ENCODE results near the gene GM2A. TPM values are rescaled to one million over a fixed set of nuclear protein-coding genes. Genes with fewer than 3 reads are reported as not detected.

GM2A gene
- polyA plus RNA-seq, 1 of the 3 experiments (the other 2 are of a cell fraction) = 8.0 TPM

DNA sequence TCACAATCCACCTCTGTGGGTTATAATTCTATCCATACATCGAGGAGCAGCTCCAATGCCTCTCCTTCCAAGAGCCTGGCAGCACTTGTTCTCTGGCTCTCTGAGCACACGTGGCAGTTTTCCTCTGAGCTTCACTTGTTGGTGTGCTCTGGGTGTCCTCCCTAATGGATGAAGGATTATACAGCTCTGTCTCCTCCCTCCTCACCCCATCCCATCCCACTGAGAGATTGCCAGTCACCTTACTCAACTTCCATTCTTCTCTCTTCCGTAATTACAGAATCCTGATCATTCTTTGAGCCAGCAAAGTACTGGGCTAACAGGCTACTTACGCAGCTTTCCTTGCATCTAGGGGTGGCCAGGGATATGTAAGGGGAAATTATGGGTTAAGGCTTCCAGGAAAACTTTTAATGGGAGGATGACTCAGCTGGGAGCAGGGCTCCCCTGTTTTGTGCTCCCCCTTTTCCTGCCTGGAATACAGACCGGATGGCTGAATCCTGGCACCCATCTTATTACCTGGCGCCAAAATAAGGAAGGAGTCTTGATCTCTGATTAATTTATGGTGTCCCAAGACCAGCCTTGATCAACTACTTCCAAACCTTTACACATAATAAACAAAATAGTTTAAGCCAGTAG lies 22.8 kb upstream of the GM2A start:
- H3K4me3 ChIP-seq (ENCODE audit: low read depth in 2 of 2, low read length in 1 of 2) = no peak overlapping the region
- H3K36me3 ChIP-seq (replicated peaks in 1 of 2; ENCODE audit: control insufficient read depth in 1 of 2, insufficient read depth in 2 of 2, low read length in 1 of 2) = no peaks in the 10 kb centered on the region
- H3K79me2 ChIP-seq (ENCODE audit: insufficient read depth) = no peaks in the 10 kb centered on the region
- H3K4me2 ChIP-seq = no peak overlapping the region
- H3K9me3 ChIP-seq = no peaks in the 10 kb centered on the region
- no peak for DNase-seq
- no peak overlapping the region for H2AFZ ChIP-seq (ENCODE audit: low read depth)
- H3K9me2 ChIP-seq = no peaks in the 10 kb centered on the region
- H3K27me3 ChIP-seq (ENCODE audit: insufficient read depth) = no peaks in the 10 kb centered on the region; the same call in 1 of the 2 replicates
- ChIA-PET POLR2A (no interaction called here), CTCF (interaction anchor here (0.9 to 2.7 kb wide), 5 partner anchors 8 to 65 kb away, joined by 4 to 21 read pairs (median 8); no protein-coding TSS in a partner anchor)
- H3K9ac ChIP-seq = no peak overlapping the region
- no peak for TF ChIP-seq CHD2 (IDR thresholded peaks at IDR 0.05; ENCODE audit: low read length, partially characterized antibody)
- TF ChIP-seq YY1 (IDR thresholded peaks at IDR 0.05; ENCODE audit: low read depth) = no peak
- no peak for TF ChIP-seq MAX (IDR thresholded peaks at IDR 0.05; ENCODE audit: low read depth)
- TF ChIP-seq RXRA (IDR thresholded peaks at IDR 0.05; ENCODE audit: borderline replicate concordance, low read depth) = no peak
- TF ChIP-seq NRF1 (IDR thresholded peaks at IDR 0.05; ENCODE audit: low read depth, low read length) = no peak
- no peak for TF ChIP-seq POLR2AphosphoS5 (IDR thresholded peaks at IDR 0.05; ENCODE audit: low read depth, low read length)
- no peak for TF ChIP-seq EP300 (IDR thresholded peaks at IDR 0.05; ENCODE audit: borderline replicate concordance in 1 of 2, low read depth in 1 of 2, low read length in 1 of 2)
- TF ChIP-seq, protein P1, sequence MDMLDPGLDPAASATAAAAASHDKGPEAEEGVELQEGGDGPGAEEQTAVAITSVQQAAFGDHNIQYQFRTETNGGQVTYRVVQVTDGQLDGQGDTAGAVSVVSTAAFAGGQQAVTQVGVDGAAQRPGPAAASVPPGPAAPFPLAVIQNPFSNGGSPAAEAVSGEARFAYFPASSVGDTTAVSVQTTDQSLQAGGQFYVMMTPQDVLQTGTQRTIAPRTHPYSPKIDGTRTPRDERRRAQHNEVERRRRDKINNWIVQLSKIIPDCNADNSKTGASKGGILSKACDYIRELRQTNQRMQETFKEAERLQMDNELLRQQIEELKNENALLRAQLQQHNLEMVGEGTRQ (IDR thresholded peaks at IDR 0.05; ENCODE audit: borderline replicate concordance, low read depth, low read length) = no peak
- TF ChIP-seq ELF1 (IDR thresholded peaks at IDR 0.05) = no peak
- TF ChIP-seq RAD21 (IDR thresholded peaks at IDR 0.05; ENCODE audit: low read length) = no peak
- no peak for TF ChIP-seq MXI1 (IDR thresholded peaks at IDR 0.05; ENCODE audit: low read depth, low read length)
- TF ChIP-seq, protein P2, sequence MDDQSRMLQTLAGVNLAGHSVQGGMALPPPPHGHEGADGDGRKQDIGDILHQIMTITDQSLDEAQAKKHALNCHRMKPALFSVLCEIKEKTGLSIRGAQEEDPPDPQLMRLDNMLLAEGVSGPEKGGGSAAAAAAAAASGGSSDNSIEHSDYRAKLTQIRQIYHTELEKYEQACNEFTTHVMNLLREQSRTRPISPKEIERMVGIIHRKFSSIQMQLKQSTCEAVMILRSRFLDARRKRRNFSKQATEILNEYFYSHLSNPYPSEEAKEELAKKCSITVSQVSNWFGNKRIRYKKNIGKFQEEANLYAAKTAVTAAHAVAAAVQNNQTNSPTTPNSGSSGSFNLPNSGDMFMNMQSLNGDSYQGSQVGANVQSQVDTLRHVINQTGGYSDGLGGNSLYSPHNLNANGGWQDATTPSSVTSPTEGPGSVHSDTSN (IDR thresholded peaks at IDR 0.05) = no peak
- TF ChIP-seq, protein P3, sequence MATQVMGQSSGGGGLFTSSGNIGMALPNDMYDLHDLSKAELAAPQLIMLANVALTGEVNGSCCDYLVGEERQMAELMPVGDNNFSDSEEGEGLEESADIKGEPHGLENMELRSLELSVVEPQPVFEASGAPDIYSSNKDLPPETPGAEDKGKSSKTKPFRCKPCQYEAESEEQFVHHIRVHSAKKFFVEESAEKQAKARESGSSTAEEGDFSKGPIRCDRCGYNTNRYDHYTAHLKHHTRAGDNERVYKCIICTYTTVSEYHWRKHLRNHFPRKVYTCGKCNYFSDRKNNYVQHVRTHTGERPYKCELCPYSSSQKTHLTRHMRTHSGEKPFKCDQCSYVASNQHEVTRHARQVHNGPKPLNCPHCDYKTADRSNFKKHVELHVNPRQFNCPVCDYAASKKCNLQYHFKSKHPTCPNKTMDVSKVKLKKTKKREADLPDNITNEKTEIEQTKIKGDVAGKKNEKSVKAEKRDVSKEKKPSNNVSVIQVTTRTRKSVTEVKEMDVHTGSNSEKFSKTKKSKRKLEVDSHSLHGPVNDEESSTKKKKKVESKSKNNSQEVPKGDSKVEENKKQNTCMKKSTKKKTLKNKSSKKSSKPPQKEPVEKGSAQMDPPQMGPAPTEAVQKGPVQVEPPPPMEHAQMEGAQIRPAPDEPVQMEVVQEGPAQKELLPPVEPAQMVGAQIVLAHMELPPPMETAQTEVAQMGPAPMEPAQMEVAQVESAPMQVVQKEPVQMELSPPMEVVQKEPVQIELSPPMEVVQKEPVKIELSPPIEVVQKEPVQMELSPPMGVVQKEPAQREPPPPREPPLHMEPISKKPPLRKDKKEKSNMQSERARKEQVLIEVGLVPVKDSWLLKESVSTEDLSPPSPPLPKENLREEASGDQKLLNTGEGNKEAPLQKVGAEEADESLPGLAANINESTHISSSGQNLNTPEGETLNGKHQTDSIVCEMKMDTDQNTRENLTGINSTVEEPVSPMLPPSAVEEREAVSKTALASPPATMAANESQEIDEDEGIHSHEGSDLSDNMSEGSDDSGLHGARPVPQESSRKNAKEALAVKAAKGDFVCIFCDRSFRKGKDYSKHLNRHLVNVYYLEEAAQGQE (IDR thresholded peaks at IDR 0.05; ENCODE audit: low read depth, low read length) = no peak
- no peak for TF ChIP-seq SMC3 (IDR thresholded peaks at IDR 0.05; ENCODE audit: low read depth, low read length)
- TF ChIP-seq FOXM1 (IDR thresholded peaks at IDR 0.05; ENCODE audit: low read depth) = no peak
- no peaks in the 10 kb centered on the region for H3F3A ChIP-seq (replicated peaks; ENCODE audit: insufficient read depth)
- H4K20me1 ChIP-seq (ENCODE audit: insufficient read depth) = no peaks in the 10 kb centered on the region
- H3K4me1 ChIP-seq (ENCODE audit: control insufficient read depth in 1 of 2, insufficient read depth in 2 of 2, low read depth in 1 of 2, low read length in 1 of 2) = no peaks in the 10 kb centered on the region
- H3K27ac ChIP-seq (ENCODE audit: low read depth in 2 of 2, low read length in 1 of 2) = no peak overlapping the region
- WGBS (ENCODE audit: low lambda C conversion rate) = 63% methylated on average over 6 of the region's 6 CpGs

All from SK-N-SH (cell line).